NT2/D1 (cell line): ENCODE results near the gene PHLDB3.

ENCODE experiments used
- DNase-seq: peaks from one replicate; pipeline ENCODE4 v3.0.0-alpha.2; 2011; ENCODE audit warnings: low read depth, low spot score
- H3K27me3 ChIP-seq: 2 replicates; pipeline ENCODE4 v1.6.0; 2011; ENCODE audit warnings: mild to moderate bottlenecking; ENCODE audit not compliant: insufficient read length, insufficient read depth
- H3K36me3 ChIP-seq: 2 replicates; pipeline ENCODE4 v1.6.1; 2011; ENCODE audit warnings: mild to moderate bottlenecking, low read length, mixed read lengths; ENCODE audit not compliant: insufficient read depth, insufficient read length
- H3K4me1 ChIP-seq: 2 replicates; pipeline ENCODE4 v1.5.1; 2011; ENCODE audit not compliant: insufficient read depth, insufficient read length
- H3K4me3 ChIP-seq: 2 replicates; pipeline ENCODE4 v1.5.1; 2011; ENCODE audit warnings: low read depth; ENCODE audit not compliant: insufficient read length
- H3K9ac ChIP-seq: 2 replicates; pipeline ENCODE4 v1.6.0; 2011; ENCODE audit warnings: low read depth; ENCODE audit not compliant: insufficient read length
- H3K9me3 ChIP-seq: 2 replicates; pipeline ENCODE4 v1.5.1; 2011; ENCODE audit warnings: mild to moderate bottlenecking, low read length; ENCODE audit not compliant: insufficient read depth
- SUZ12 ChIP-seq: IDR thresholded peaks from 2 replicates; pipeline ENCODE4 v1.6.1; 2011; ENCODE audit not compliant: insufficient read length, insufficient read depth; ENCODE audit errors: extremely low read depth
- YY1 ChIP-seq: IDR thresholded peaks from 2 replicates; pipeline ENCODE4 v1.6.1; 2011; ENCODE audit not compliant: insufficient read length, insufficient read depth
- ZNF274 ChIP-seq: IDR thresholded peaks from 2 replicates; pipeline ENCODE4 v1.6.1; 2011; ENCODE audit warnings: mild to moderate bottlenecking, low read depth, low read length

PHLDB3 gene

DNA sequence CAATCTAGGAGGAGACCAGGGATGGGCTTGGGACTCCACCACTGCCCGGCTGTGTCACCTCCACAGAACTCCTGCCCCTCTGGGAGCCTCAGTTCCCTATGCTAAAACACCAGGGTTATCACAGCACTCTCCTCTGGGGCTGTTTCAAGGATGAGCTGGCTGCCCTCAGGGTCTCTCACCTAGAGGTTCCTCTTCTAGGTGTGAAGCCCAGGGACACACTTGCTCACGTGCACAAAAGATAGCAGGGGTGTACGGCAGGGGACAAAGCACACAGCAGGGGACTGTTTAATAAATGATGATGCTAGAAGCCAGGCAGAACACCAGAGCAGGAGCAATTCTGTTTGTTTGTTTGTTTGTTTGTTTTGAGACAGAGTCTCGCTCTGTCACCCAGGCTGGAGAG, 22.4 kb downstream of the PHLDB3 start:
- H3K4me1 ChIP-seq = no peaks in the 10 kb centered on the region
- DNase-seq = no peak
- no peak overlapping the region for H3K4me3 ChIP-seq
- H3K9ac ChIP-seq = no peak overlapping the region
- TF ChIP-seq ZNF274 (no peak), YY1 (no peak), SUZ12 (no peak)
- no peaks in the 10 kb centered on the region for H3K9me3 ChIP-seq
- H3K27me3 ChIP-seq = no peaks in the 10 kb centered on the region
- H3K36me3 ChIP-seq = no peaks in the 10 kb centered on the region

GRCh38 chr19:43481701-43482100, 22.8 kb downstream of the PHLDB3 start:
- DNase-seq = no peak
- H3K4me3 ChIP-seq = no peak overlapping the region
- H3K9me3 ChIP-seq = no peaks in the 10 kb centered on the region
- no peaks in the 10 kb centered on the region for H3K4me1 ChIP-seq
- H3K36me3 ChIP-seq = no peaks in the 10 kb centered on the region
- no peak overlapping the region for H3K9ac ChIP-seq
- no peaks in the 10 kb centered on the region for H3K27me3 ChIP-seq
- TF ChIP-seq SUZ12 (no peak), ZNF274 (no peak), YY1 (no peak)

DNA sequence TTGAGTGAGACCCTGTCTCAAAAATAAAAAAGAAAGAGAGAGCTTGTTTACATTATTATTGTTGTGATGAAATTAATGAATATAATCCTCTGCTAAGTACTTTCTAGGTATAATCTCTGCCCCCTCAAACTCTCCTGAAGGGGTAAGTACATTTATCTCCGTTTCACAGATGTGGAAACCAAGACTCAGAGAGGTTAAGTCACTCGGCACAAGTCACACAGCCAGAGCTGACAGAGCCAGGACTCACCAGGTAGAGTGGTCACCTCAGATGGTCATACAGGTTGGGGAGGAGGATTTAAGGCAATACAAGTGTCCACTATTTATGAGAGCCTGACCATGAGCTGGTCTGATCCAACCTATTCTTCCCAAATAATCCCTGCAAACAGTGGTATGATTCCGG, 24.0 kb downstream of the PHLDB3 start:
- no peaks in the 10 kb centered on the region for H3K4me1 ChIP-seq
- no peak for DNase-seq
- H3K36me3 ChIP-seq = no peaks in the 10 kb centered on the region
- H3K27me3 ChIP-seq = no peaks in the 10 kb centered on the region
- TF ChIP-seq ZNF274 (no peak), YY1 (no peak), SUZ12 (no peak)
- no peak overlapping the region for H3K9ac ChIP-seq
- H3K4me3 ChIP-seq = no peak overlapping the region
- no peaks in the 10 kb centered on the region for H3K9me3 ChIP-seq

DNA sequence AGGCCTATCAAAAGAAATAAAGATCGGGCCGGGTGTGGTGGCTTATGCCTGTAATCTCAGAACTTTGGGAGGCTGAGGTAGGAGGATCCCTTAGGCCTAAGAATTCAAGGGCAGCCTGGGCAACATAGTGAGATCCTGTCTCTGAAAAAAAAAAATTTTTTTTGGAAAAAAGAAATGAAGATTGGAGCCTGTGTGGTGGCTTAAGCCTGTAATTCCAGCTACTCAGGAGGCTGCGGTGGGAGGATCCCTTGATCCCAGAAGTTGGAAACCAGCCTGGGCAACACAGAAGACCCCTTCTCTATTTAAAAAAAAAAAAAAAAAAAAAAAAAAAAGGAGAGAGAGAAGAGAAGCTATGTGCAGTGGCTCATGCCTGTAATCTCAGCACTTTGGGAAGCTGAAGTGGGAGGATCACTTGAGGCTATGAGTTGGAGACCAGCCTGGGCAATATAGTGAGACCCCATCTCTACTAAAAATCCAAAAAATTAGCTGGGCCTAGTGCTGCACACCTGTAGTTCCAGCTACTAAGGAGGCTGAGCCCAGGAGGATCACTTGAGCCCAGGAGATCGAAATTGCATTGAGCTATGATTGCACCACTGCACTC, 24.5 kb downstream of the PHLDB3 start:
- Histone ChIP-seq H3K27me3 (no peaks in the 10 kb centered on the region), H3K9ac (no peak overlapping the region), H3K4me1 (no peaks in the 10 kb centered on the region), H3K4me3 (no peak overlapping the region), H3K36me3 (no peaks in the 10 kb centered on the region), H3K9me3 (no peaks in the 10 kb centered on the region)
- DNase-seq = no peak
- no peak for TF ChIP-seq SUZ12
- no peak for TF ChIP-seq YY1
- TF ChIP-seq ZNF274 = no peak

- Histone ChIP-seq H3K27me3 (peaks cover 7% of the 10 kb centered on the region), H3K4me3 (no peak overlapping the region), H3K4me1 (no peaks in the 10 kb centered on the region), H3K36me3 (no peaks in the 10 kb centered on the region), H3K9ac (no peak overlapping the region), H3K9me3 (no peaks in the 10 kb centered on the region)
- DNase-seq = no peak
- TF ChIP-seq ZNF274 (no peak), YY1 (no peak), SUZ12 (no peak)
These were observed 25.3 kb downstream of the PHLDB3 start for GRCh38 chr19:43479226-43479625.

DNA sequence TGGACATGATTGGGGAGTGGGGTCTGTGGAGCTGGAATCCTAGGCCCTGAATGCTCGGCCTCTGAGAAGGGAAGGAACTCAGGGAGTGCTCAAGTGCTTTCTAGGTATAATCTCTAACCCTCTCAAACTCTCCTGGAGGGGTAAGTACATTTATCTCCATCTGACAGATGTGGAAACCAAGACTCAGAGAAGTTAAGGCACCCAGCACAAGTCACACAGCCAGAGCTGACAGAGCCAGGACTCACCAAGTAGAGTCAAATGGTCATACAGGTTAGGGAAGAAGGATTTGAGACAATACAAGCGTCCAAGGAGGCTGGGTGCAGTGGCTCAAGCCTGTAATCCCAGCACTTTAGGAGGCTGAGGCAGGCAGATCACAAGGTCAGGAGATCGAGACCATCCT, 26.2 kb downstream of the PHLDB3 start:
- H3K36me3 ChIP-seq = no peaks in the 10 kb centered on the region
- no peak overlapping the region for H3K4me3 ChIP-seq
- no peaks in the 10 kb centered on the region for H3K4me1 ChIP-seq
- DNase-seq = no peak
- no peak overlapping the region for H3K9ac ChIP-seq
- no peak for TF ChIP-seq SUZ12
- no peak for TF ChIP-seq ZNF274
- TF ChIP-seq YY1 = no peak
- H3K27me3 ChIP-seq = peaks cover 9% of the 10 kb centered on the region
- H3K9me3 ChIP-seq = no peaks in the 10 kb centered on the region

- H3K9ac ChIP-seq = no peak overlapping the region
- no peak for TF ChIP-seq SUZ12
- no peak for TF ChIP-seq YY1
- TF ChIP-seq ZNF274 = no peak
- H3K27me3 ChIP-seq = peaks cover 9% of the 10 kb centered on the region
- H3K36me3 ChIP-seq = no peaks in the 10 kb centered on the region
- no peak overlapping the region for H3K4me3 ChIP-seq
- no peaks in the 10 kb centered on the region for H3K9me3 ChIP-seq
- no peaks in the 10 kb centered on the region for H3K4me1 ChIP-seq
- no peak for DNase-seq
These were observed 27.9 kb downstream of the PHLDB3 start for GRCh38 chr19:43476606-43477005.
